HepG2 (cell line): ENCODE results near the gene NINJ2. TPM values are rescaled to one million over a fixed set of nuclear protein-coding genes. Genes with fewer than 3 reads are reported as not detected.

Experiments used
- ATAC-seq: fragments of 200-7000 bp; cut with Tn5 transposase; 3 replicates; pipeline ENCODE4 v1.9.1; 2020; ENCODE audit warnings: mild to moderate bottlenecking, moderate library complexity
- BruUV-seq: library from RNA; stranded (reverse); fragments of 400-500 nt; replicated peaks from 2 replicates; lab custom pipeline; 2021; lab: Mats Ljungman, UMichigan
- CTCF ChIA-PET: fragments of 300-600 bp; formaldehyde crosslinking; extraction: SDS; loops from one replicate; lab custom pipeline; 2021; ENCODE audit warnings: low total read pairs, inconsistent platforms, low intra/inter-chr PET ratio; lab: Yijun Ruan, JAX
- POLR2A ChIA-PET: fragments of 350-600 bp; sonication (Branson Sonifier 250); formaldehyde crosslinking; loops from one replicate; lab custom pipeline; 2020; ENCODE audit warnings: antibody characterized with exemption, inconsistent platforms; lab: Yijun Ruan, JAX
- DNase-seq: peaks from one replicate; pipeline ENCODE4 v3.0.0-alpha.2; 2015; ENCODE audit warnings: low spot score
- FAIRE-seq: peaks from 3 replicates; lab custom pipeline; 2011; peaks lifted over from hg19 to GRCh38; lab: Jason Lieb, UNC
- H2AFZ ChIP-seq: one replicate; pipeline ENCODE4 v1.6.1; 2011; ENCODE audit warnings: low read length, inconsistent platforms
- H3K27ac ChIP-seq: fragments of 300-600 bp; 3 replicates; pipeline ENCODE4 v1.8.0; 2011; ENCODE audit warnings: mixed run types, mild to moderate bottlenecking, mixed read lengths, low read length, inconsistent platforms; ENCODE audit not compliant: insufficient read depth; ENCODE audit errors: extremely low read length
- H3K27me3 ChIP-seq, 2 experiments: fragments of 200-600 bp in 1 of 2; 2 replicates in 1 of 2; 3 replicates in 1 of 2; pipeline versions ENCODE4 v1.6.0 to v1.8.0; 2011; ENCODE audit warnings: low read length in 2 of 2, mild to moderate bottlenecking in 2 of 2, moderate library complexity in 2 of 2, inconsistent platforms in 1 of 2; ENCODE audit not compliant: insufficient read depth in 2 of 2, control insufficient read depth in 1 of 2
- H3K36me3 ChIP-seq, 2 experiments: fragments of 200-600 bp in 1 of 2; replicated peaks in 1 of 2; 2 replicates in 1 of 2; 3 replicates in 1 of 2; pipeline versions ENCODE4 v1.5.1 to v1.8.0; 2011; ENCODE audit warnings: low read length in 2 of 2, inconsistent platforms in 1 of 2; ENCODE audit not compliant: insufficient read depth in 2 of 2, control insufficient read depth in 1 of 2
- H3K4me1 ChIP-seq: 2 replicates; pipeline ENCODE4 v1.5.1; 2012; ENCODE audit warnings: low read length, inconsistent platforms; ENCODE audit not compliant: insufficient read depth
- H3K4me2 ChIP-seq: 2 replicates; pipeline ENCODE4 v1.6.0; 2011; ENCODE audit warnings: low read depth, low read length, inconsistent platforms
- H3K4me3 ChIP-seq, 3 experiments: fragments of 200-600 bp in 1 of 3; sonication (generic), shearing (Covaris generic) in 1 of 3; replicated peaks in 1 of 3; 2 replicates each; pipeline ENCODE4 v1.5.1; 2011 to 2016; ENCODE audit warnings: low read length in 3 of 3, inconsistent platforms in 2 of 3, low read depth in 2 of 3, mild to moderate bottlenecking in 2 of 3, control low read depth in 1 of 3, mixed read lengths in 1 of 3; ENCODE audit not compliant: insufficient read depth in 1 of 3
- H3K79me2 ChIP-seq: one replicate; pipeline ENCODE4 v1.6.1; 2011; ENCODE audit warnings: low read length, inconsistent platforms; ENCODE audit not compliant: insufficient read depth
- H3K9ac ChIP-seq: 2 replicates; pipeline ENCODE4 v1.6.0; 2011; ENCODE audit warnings: mild to moderate bottlenecking, low read depth, low read length, inconsistent platforms; ENCODE audit not compliant: insufficient read depth
- H3K9me3 ChIP-seq: 2 replicates; pipeline ENCODE4 v1.5.1; 2012; ENCODE audit warnings: mild to moderate bottlenecking, low read length
- H4K20me1 ChIP-seq: 2 replicates; pipeline ENCODE4 v1.6.0; 2011; ENCODE audit warnings: inconsistent platforms, mild to moderate bottlenecking, low read length, moderate library complexity; ENCODE audit not compliant: insufficient read depth
- CBX5 ChIP-seq: sonication (generic); formaldehyde crosslinking; IDR thresholded peaks from 2 replicates; pipeline ENCODE4 v1.4.0; 2020; ENCODE audit warnings: missing genetic modification reagents, borderline replicate concordance
- ZBTB40 ChIP-seq, 2 experiments: fragments of 450-650 bp in 1 of 2; sonication (generic) in 1 of 2; formaldehyde crosslinking in 1 of 2; IDR thresholded peaks; 2 replicates each; pipeline versions ENCODE4 v1.6.1 to v1.8.0; 2016 to 2022; ENCODE audit warnings: antibody characterized with exemption in 1 of 2, mild to moderate bottlenecking in 1 of 2, missing genetic modification reagents in 1 of 2
- ZNF556 ChIP-seq: sonication (generic); formaldehyde crosslinking; IDR thresholded peaks from 2 replicates; pipeline ENCODE4 v1.4.0; 2020; ENCODE audit warnings: mild to moderate bottlenecking, missing genetic modification reagents, borderline replicate concordance
- ZNF558 ChIP-seq: sonication (generic); formaldehyde crosslinking; IDR thresholded peaks from 2 replicates; pipeline ENCODE4 v1.9.0; 2022; ENCODE audit warnings: mild to moderate bottlenecking, missing genetic modification reagents, borderline replicate concordance
- ZNF563 ChIP-seq: sonication (generic); formaldehyde crosslinking; IDR thresholded peaks from 2 replicates; pipeline ENCODE4 v1.8.0; 2022; ENCODE audit warnings: mild to moderate bottlenecking, moderate library complexity, missing genetic modification reagents
- ZNF737 ChIP-seq: sonication (generic); formaldehyde crosslinking; IDR thresholded peaks from 2 replicates; pipeline ENCODE4 v1.5.0; 2020; ENCODE audit warnings: missing genetic modification reagents, mild to moderate bottlenecking, borderline replicate concordance
- ZNF792 ChIP-seq: IDR thresholded peaks from 2 replicates; pipeline ENCODE4 v1.6.1; 2016
- WGBS: methylation state at CpG from one replicate; pipeline ENCODE4 v1.1.6; 2017; ENCODE audit warnings: low lambda C conversion rate; 5-methylcytosine and 5-hydroxymethylcytosine counted together
- in situ Hi-C: cut with HindIII; loops from 2 replicates; pipeline ENCODE4 v1.10.0; 2017; ENCODE audit warnings: low pct_unique_long_range_greater_than_20kb; ENCODE audit not compliant: extremely low pct_ligation_motif_present
- intact Hi-C: fragments of 100-400 bp; cut with micrococcal nuclease; formaldehyde crosslinking; loops from one replicate; pipeline ENCODE4 v1.10.0; 2022; ENCODE audit not compliant: unreplicated experiment
- polyA plus RNA-seq, 8 experiments: library from polyadenylated mRNA; depleted of rRNA in 3 of 8; stranded (reverse) in 7 of 8; unstranded in 1 of 8; fragments of >200 nt; fragmentation: Illumina TruSeq in 4 of 8; extraction: Trizol in 4 of 8; gene quantifications; 2 replicates each; pipeline versions ENCODE4 v1.2.1 to v1.2.3, GENCODE V29; 2011 to 2016; ENCODE audit warnings: low read depth in 4 of 8, missing spikeins in 1 of 8, mixed read lengths in 1 of 8; ENCODE audit not compliant: insufficient read depth in 1 of 8
- total RNA-seq, 5 experiments: library from RNA; depleted of rRNA; stranded (reverse); fragments of >200 nt; fragmentation: Illumina TruSeq; extraction: Trizol; gene quantifications; 2 replicates each; pipeline ENCODE4 v1.2.3, GENCODE V29; 2016; ENCODE audit warnings: low read depth in 1 of 5
- TF ChIP-seq, protein P1 (sequence below): sonication (generic); formaldehyde crosslinking; IDR thresholded peaks from 2 replicates; pipeline ENCODE4 v1.4.0; 2020; ENCODE audit warnings: missing genetic modification reagents

Gene NINJ2
- total and polyA plus RNA-seq, 2 of the 13 experiments (the other 11 are each of a cell fraction or from before 2014, with no cell fraction given) = 0.62 to 3.8 TPM

- Histone ChIP-seq H3K27ac (no peak overlapping the region), H2AFZ (no peak overlapping the region), H3K27me3 (peaks cover 2 to 7% of the 10 kb centered on the region in 2 experiments), H4K20me1 (no peaks in the 10 kb centered on the region), H3K4me2 (no peak overlapping the region), H3K9me3 (no peaks in the 10 kb centered on the region), H3K36me3 (no peaks in the 10 kb centered on the region), H3K4me3 (no peak overlapping the region), H3K79me2 (no peaks in the 10 kb centered on the region), H3K9ac (no peak overlapping the region), H3K4me1 (peaks cover 40% of the 10 kb centered on the region)
- DNase-seq (no peak), FAIRE-seq (no peak), ATAC-seq (no peak)
- POLR2A ChIA-PET = no interaction called here
- CTCF ChIA-PET = no interaction called here
- TF ChIP-seq ZNF556 (no peak), ZNF792 (no peak), CBX5 (CRISPR knock-in tag) (no peak)
- in situ Hi-C loops (no loop called here), intact Hi-C loops (no loop called here)
- BruUV-seq = no TSS peak
- 91% methylated on average over 1 of the region's 1 CpG for WGBS
These were observed 4.8 kb upstream of the NINJ2 start for GRCh38 chr12:668090-668481.

GRCh38 chr12:666766-667308 lies 3.6 kb upstream of the NINJ2 start:
- H3K4me1 ChIP-seq = peaks cover 41% of the 10 kb centered on the region
- H3K36me3 ChIP-seq = no peaks in the 10 kb centered on the region
- H3K9ac ChIP-seq = no peak overlapping the region
- no peaks in the 10 kb centered on the region for H3K79me2 ChIP-seq
- H3K4me2 ChIP-seq = no peak overlapping the region
- ChIA-PET CTCF (no interaction called here), POLR2A (no interaction called here)
- ATAC-seq = no peak
- FAIRE-seq = no peak
- no peak overlapping the region for H2AFZ ChIP-seq
- no peaks in the 10 kb centered on the region for H4K20me1 ChIP-seq
- intact Hi-C loops (no loop called here), in situ Hi-C loops (no loop called here)
- H3K4me3 ChIP-seq = no peak overlapping the region
- no peaks in the 10 kb centered on the region for H3K9me3 ChIP-seq
- no peak for DNase-seq
- 70% methylated on average over 7 of the region's 7 CpGs for WGBS
- H3K27ac ChIP-seq = no peak overlapping the region
- H3K27me3 ChIP-seq = peaks cover 2 to 18% of the 10 kb centered on the region in 2 experiments
- no TSS peak for BruUV-seq
- TF ChIP-seq ZNF563 (CRISPR knock-in tag) (no peak), ZNF558 (CRISPR knock-in tag) (no peak), ZBTB40 (IDR thresholded peaks at IDR 0.05) (peak; percentile 79), ZBTB40 (CRISPR knock-in tag; IDR thresholded peaks at IDR 0.05) (peak; percentile 97), ZNF737 (no peak)
- TF ChIP-seq, protein P1, sequence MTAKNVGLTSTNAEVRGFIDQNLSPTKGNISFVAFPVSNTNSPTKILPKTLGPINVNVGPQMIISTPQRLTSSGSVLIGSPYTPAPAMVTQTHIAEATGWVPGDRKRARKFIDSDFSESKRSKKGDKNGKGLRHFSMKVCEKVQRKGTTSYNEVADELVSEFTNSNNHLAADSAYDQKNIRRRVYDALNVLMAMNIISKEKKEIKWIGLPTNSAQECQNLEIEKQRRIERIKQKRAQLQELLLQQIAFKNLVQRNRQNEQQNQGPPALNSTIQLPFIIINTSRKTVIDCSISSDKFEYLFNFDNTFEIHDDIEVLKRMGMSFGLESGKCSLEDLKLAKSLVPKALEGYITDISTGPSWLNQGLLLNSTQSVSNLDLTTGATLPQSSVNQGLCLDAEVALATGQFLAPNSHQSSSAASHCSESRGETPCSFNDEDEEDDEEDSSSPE (CRISPR knock-in tag) = no peak
